Measurements from ENCODE around the gene CHRNB1. TPM values are rescaled to one million over a fixed set of nuclear protein-coding genes. Genes with fewer than 3 reads are reported as not detected.
A peak's percentile ranks its signal among the peaks of the same experiment; 100 is the strongest.

The CHRNB1 gene
- total RNA-seq, 3 donors from 2014 or later (not counting 1 experiment from before 2014, with no cell fraction given): 9.8 to 10.4 (median 10.2) TPM

- peak overlapping the region; percentile 0 to 76 for H3K27ac Mint-ChIP-seq
- H3K4me1 ChIP-seq (ENCODE audit: control insufficient read depth, insufficient read depth, low read length): peaks cover 42% of the 10 kb centered on the region
- 79% methylated on average over 2 of the region's 3 CpGs for WGBS (ENCODE audit: insufficient coverage)
- H3K9me3 ChIP-seq (ENCODE audit: control insufficient read depth, insufficient read depth, low read length): no peaks in the 10 kb centered on the region
- H3K4me3 ChIP-seq (ENCODE audit: low read length): no peak overlapping the region
- intact Hi-C loops (cut with micrococcal nuclease): no loop called here
- TF ChIP-seq, protein P1, sequence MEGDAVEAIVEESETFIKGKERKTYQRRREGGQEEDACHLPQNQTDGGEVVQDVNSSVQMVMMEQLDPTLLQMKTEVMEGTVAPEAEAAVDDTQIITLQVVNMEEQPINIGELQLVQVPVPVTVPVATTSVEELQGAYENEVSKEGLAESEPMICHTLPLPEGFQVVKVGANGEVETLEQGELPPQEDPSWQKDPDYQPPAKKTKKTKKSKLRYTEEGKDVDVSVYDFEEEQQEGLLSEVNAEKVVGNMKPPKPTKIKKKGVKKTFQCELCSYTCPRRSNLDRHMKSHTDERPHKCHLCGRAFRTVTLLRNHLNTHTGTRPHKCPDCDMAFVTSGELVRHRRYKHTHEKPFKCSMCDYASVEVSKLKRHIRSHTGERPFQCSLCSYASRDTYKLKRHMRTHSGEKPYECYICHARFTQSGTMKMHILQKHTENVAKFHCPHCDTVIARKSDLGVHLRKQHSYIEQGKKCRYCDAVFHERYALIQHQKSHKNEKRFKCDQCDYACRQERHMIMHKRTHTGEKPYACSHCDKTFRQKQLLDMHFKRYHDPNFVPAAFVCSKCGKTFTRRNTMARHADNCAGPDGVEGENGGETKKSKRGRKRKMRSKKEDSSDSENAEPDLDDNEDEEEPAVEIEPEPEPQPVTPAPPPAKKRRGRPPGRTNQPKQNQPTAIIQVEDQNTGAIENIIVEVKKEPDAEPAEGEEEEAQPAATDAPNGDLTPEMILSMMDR (IDR thresholded peaks at IDR 0.05): no peak
- no peak for ATAC-seq
- H3K36me3 Mint-ChIP-seq: no peaks in the 10 kb centered on the region
- H3K27ac ChIP-seq (ENCODE audit: low read length): no peak overlapping the region
- DNase-seq: no peak
- H3K36me3 ChIP-seq (ENCODE audit: control insufficient read depth, insufficient read depth, low read length): no peaks in the 10 kb centered on the region
- H3K9me3 Mint-ChIP-seq: no peaks in the 10 kb centered on the region
- no peaks in the 10 kb centered on the region for H3K27me3 Mint-ChIP-seq (ENCODE audit: low read depth in 2 of 2)
- H3K27me3 ChIP-seq (ENCODE audit: control insufficient read depth, insufficient read depth, low read length): no peaks in the 10 kb centered on the region
- H3K4me1 Mint-ChIP-seq: peaks cover 69 to 77% of the 10 kb centered on the region in 2 donors
- peak overlapping the region; percentile 39 for H3K4me3 Mint-ChIP-seq
Measured at GRCh38 chr17:7486181-7486580, 41.3 kb downstream of the CHRNB1 start.

GRCh38 chr17:7490144-7490543 is 45.3 kb downstream of the CHRNB1 start:
- Mint-ChIP-seq H3K27ac (peak overlapping the region in 1 of 2 donors; percentile 27), H3K4me3 (no peak overlapping the region), H3K36me3 (no peaks in the 10 kb centered on the region), H3K27me3 (ENCODE audit: low read depth in 2 of 2) (no peaks in the 10 kb centered on the region), H3K4me1 (peaks cover 63 to 70% of the 10 kb centered on the region in 2 donors), H3K9me3 (no peaks in the 10 kb centered on the region)
- no peaks in the 10 kb centered on the region for H3K9me3 ChIP-seq (ENCODE audit: control insufficient read depth, insufficient read depth, low read length)
- H3K4me1 ChIP-seq (ENCODE audit: control insufficient read depth, insufficient read depth, low read length): peaks cover 26% of the 10 kb centered on the region
- no peak overlapping the region for H3K4me3 ChIP-seq (ENCODE audit: low read length)
- H3K36me3 ChIP-seq (ENCODE audit: control insufficient read depth, insufficient read depth, low read length): peaks cover 4% of the 10 kb centered on the region
- DNase-seq: no peak
- intact Hi-C loops (cut with micrococcal nuclease): no loop called here
- H3K27me3 ChIP-seq (ENCODE audit: control insufficient read depth, insufficient read depth, low read length): no peaks in the 10 kb centered on the region
- 79% methylated on average over 8 of the region's 8 CpGs for WGBS (ENCODE audit: insufficient coverage)
- ATAC-seq: no peak
- TF ChIP-seq, protein P1 (IDR thresholded peaks at IDR 0.05): no peak
- no peak overlapping the region for H3K27ac ChIP-seq (ENCODE audit: low read length)

DNA sequence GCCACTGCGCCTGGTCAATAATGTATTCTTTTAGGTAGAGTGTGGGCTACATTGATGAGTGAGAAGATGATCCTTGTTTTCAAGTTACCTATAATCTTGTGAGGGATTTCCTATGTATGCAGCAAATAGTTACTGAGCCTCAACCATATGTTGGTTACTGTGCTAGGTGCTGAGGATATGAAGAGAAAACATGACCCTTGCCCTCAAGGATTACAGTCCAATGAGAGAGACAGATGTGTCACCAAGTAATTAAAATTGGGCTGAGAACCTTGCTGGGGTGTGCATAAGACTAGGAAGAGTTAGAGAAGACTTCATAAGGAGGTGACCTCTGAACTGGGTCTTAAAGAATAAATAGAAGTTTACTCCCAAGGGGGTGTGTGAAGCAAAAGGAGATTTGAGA is 46.7 kb downstream of the CHRNB1 start:
- intact Hi-C loops (cut with micrococcal nuclease): no loop called here
- Mint-ChIP-seq H3K27me3 (ENCODE audit: low read depth in 2 of 2) (no peaks in the 10 kb centered on the region), H3K4me1 (peaks cover 52 to 69% of the 10 kb centered on the region in 2 donors), H3K9me3 (no peaks in the 10 kb centered on the region), H3K27ac (peak overlapping the region; percentile 13 to 20), H3K36me3 (no peaks in the 10 kb centered on the region), H3K4me3 (no peak overlapping the region)
- TF ChIP-seq, protein P1 (IDR thresholded peaks at IDR 0.05): no peak
- H3K4me1 ChIP-seq (ENCODE audit: control insufficient read depth, insufficient read depth, low read length): peaks cover 14% of the 10 kb centered on the region
- no peak overlapping the region for H3K27ac ChIP-seq (ENCODE audit: low read length)
- H3K9me3 ChIP-seq (ENCODE audit: control insufficient read depth, insufficient read depth, low read length): no peaks in the 10 kb centered on the region
- H3K27me3 ChIP-seq (ENCODE audit: control insufficient read depth, insufficient read depth, low read length): no peaks in the 10 kb centered on the region
- ATAC-seq (no peak), DNase-seq (no peak)
- WGBS (ENCODE audit: insufficient coverage): 100% methylated on average over 1 of the region's 1 CpG
- no peak overlapping the region for H3K4me3 ChIP-seq (ENCODE audit: low read length)
- H3K36me3 ChIP-seq (ENCODE audit: control insufficient read depth, insufficient read depth, low read length): peaks cover 10% of the 10 kb centered on the region

DNA sequence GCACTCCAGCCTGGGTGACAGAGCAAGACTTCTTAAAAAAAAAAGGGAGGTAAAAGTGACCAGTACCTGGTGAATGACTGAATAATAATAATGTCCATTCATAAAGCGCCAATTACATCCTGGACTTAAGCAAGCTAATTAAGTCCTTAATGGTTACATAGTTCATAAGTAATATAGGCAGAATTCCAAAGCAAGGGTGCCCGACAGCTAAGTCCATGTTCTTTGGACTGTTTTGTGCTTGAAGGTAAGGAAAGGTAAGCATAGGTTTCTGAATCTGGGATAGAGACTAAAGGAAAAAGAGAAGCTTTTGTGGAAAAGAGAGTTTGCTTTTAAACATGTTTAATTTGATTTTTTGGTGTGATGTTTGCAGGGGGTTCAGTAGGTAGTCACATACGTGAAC is 49.1 kb downstream of the CHRNB1 start:
- peaks cover 36 to 53% of the 10 kb centered on the region in 2 donors for H3K4me1 Mint-ChIP-seq
- Histone ChIP-seq H3K36me3 (ENCODE audit: control insufficient read depth, insufficient read depth, low read length) (peaks cover 33% of the 10 kb centered on the region), H3K4me1 (ENCODE audit: control insufficient read depth, insufficient read depth, low read length) (peaks cover 4% of the 10 kb centered on the region), H3K27me3 (ENCODE audit: control insufficient read depth, insufficient read depth, low read length) (no peaks in the 10 kb centered on the region), H3K9me3 (ENCODE audit: control insufficient read depth, insufficient read depth, low read length) (no peaks in the 10 kb centered on the region), H3K4me3 (ENCODE audit: low read length) (no peak overlapping the region), H3K27ac (ENCODE audit: low read length) (no peak overlapping the region)
- ATAC-seq (no peak), DNase-seq (no peak)
- TF ChIP-seq, protein P1 (IDR thresholded peaks at IDR 0.05): no peak
- intact Hi-C loops (cut with micrococcal nuclease): no loop called here
- H3K9me3 Mint-ChIP-seq: no peaks in the 10 kb centered on the region
- H3K27me3 Mint-ChIP-seq (ENCODE audit: low read depth in 2 of 2): no peaks in the 10 kb centered on the region
- peak overlapping the region in 1 of 2 donors; percentile 14 for H3K27ac Mint-ChIP-seq
- H3K36me3 Mint-ChIP-seq: no peaks in the 10 kb centered on the region
- no peak overlapping the region for H3K4me3 Mint-ChIP-seq
- WGBS (ENCODE audit: insufficient coverage): 93% methylated on average over 2 of the region's 3 CpGs

All from natural killer cell (primary cell).